Measurements from ENCODE around the gene OR5H6. TPM values are rescaled to one million over a fixed set of nuclear protein-coding genes. Genes with fewer than 3 reads are reported as not detected.
"Not testable (repeated sequence)": the region's sequence is repeated elsewhere in the genome, so short reads cannot be mapped to it uniquely, and the experiment has no call there.

Gene OR5H6
- total RNA-seq, result not detected in 2 replicates

GRCh38 chr3:98263944-98264343 is at the start of gene OR5H6:
Gene OR5H6 (plus strand): TSS chr3:98264244. CDS start chr3:98264333, 89 bp downstream.
- intact Hi-C loops (cut with micrococcal nuclease), result no loop called here

- intact Hi-C loops (cut with micrococcal nuclease), result no loop called here
Measured at GRCh38 chr3:98215051-98215450, 49.0 kb upstream of the OR5H6 start.

GRCh38 chr3:98223907-98224672 is 40.0 kb upstream of the OR5H6 start:
- intact Hi-C loops (cut with micrococcal nuclease), result no loop called here

- intact Hi-C loops (cut with micrococcal nuclease), result no loop called here
Measured at GRCh38 chr3:98232489-98232888, 31.6 kb upstream of the OR5H6 start.

- intact Hi-C loops (cut with micrococcal nuclease), result no loop called here
Measured at GRCh38 chr3:98233468-98233867, 30.6 kb upstream of the OR5H6 start.

- intact Hi-C loops (cut with micrococcal nuclease), result no loop called here
Measured at GRCh38 chr3:98240131-98240530, 23.9 kb upstream of the OR5H6 start.

GRCh38 chr3:98242155-98242554 is 21.9 kb upstream of the OR5H6 start:
- intact Hi-C loops (cut with micrococcal nuclease), result no loop called here

GRCh38 chr3:98243843-98244242 is 20.2 kb upstream of the OR5H6 start:
- intact Hi-C loops (cut with micrococcal nuclease), result no loop called here

GRCh38 chr3:98246142-98246541 is 17.9 kb upstream of the OR5H6 start:
- intact Hi-C loops (cut with micrococcal nuclease), result no loop called here

GRCh38 chr3:98256026-98256425 is 8.0 kb upstream of the OR5H6 start:
- intact Hi-C loops (cut with micrococcal nuclease), result not testable (repeated sequence)

GRCh38 chr3:98259707-98260106 is 4.3 kb upstream of the OR5H6 start:
- intact Hi-C loops (cut with micrococcal nuclease), result no loop called here

GRCh38 chr3:98262046-98262445 is 2.0 kb upstream of the OR5H6 start:
- intact Hi-C loops (cut with micrococcal nuclease), result no loop called here

GRCh38 chr3:98269846-98270245 is 5.8 kb downstream of the OR5H6 start:
- intact Hi-C loops (cut with micrococcal nuclease), result no loop called here

- intact Hi-C loops (cut with micrococcal nuclease), result no loop called here
Measured at GRCh38 chr3:98272126-98272525, 8.1 kb downstream of the OR5H6 start.

- intact Hi-C loops (cut with micrococcal nuclease), result no loop called here
Measured at GRCh38 chr3:98274914-98275313, 10.9 kb downstream of the OR5H6 start.

- intact Hi-C loops (cut with micrococcal nuclease), result no loop called here
Measured at GRCh38 chr3:98282205-98282604, 18.2 kb downstream of the OR5H6 start, which contains the start of gene OR5H2. Gene OR5H2 (plus strand): TSS chr3:98282505. CDS start chr3:98282903, 398 bp downstream.

GRCh38 chr3:98290916-98291315 is 26.9 kb downstream of the OR5H6 start:
- intact Hi-C loops (cut with micrococcal nuclease), result no loop called here

- intact Hi-C loops (cut with micrococcal nuclease), result no loop called here
Measured at GRCh38 chr3:98291332-98291957, 27.4 kb downstream of the OR5H6 start.

Other genes with a start within 250 kb of the OR5H6 start
- gene GABRR3, start 228.9 kb upstream of the OR5H6 start, total RNA-seq, result not detected in 2 replicates
- gene OR5AC2, start 177.1 kb upstream of the OR5H6 start, total RNA-seq, result not detected in 2 replicates
- not detected in 2 replicates for gene OR5H1, start 133.5 kb upstream of the OR5H6 start, total RNA-seq
- 0.05 TPM in 1 of 2 replicates, not detected in the other for gene OR5H14, start 116.8 kb upstream of the OR5H6 start, total RNA-seq
- not detected in 2 replicates for gene OR5H15, start 97.5 kb upstream of the OR5H6 start, total RNA-seq
- gene OR5H2, start 18.3 kb downstream of the OR5H6 start, total RNA-seq, result not detected in 2 replicates
- gene OR5K4, start 89.6 kb downstream of the OR5H6 start, total RNA-seq, result not detected in 2 replicates
- not detected in 2 replicates for gene OR5K3, start 126.4 kb downstream of the OR5H6 start, total RNA-seq
- not detected in 2 replicates for gene OR5K1, start 199.0 kb downstream of the OR5H6 start, total RNA-seq
- gene OR5K2, start 233.4 kb downstream of the OR5H6 start, total RNA-seq, result not detected in 2 replicates